DMS53 (cell line): ENCODE results near the gene G0S2.

Source experiments
- DNase-seq: peaks from one replicate; lab custom pipeline; 2025; lab: John Stamatoyannopoulos, UW

G0S2 gene

DNA sequence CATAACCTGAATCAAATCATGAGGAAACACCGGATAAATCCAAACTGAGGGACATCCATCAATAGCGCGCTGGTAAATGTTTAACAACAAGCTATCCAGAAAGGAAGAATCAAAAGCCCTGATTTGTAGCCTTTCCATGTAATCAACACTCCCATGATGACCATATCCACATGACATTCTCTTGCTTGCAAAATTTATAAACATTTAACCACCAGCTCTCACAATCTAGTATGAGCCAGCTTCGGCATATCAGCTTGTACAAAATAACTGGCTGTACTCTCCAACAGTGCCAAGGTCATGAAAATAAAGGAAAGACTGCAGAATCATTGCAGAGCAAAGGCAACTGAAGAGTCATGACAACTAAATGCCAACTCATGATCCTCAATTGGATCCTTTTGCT is 45.1 kb downstream of the G0S2 start:
- no peak for DNase-seq

DNA sequence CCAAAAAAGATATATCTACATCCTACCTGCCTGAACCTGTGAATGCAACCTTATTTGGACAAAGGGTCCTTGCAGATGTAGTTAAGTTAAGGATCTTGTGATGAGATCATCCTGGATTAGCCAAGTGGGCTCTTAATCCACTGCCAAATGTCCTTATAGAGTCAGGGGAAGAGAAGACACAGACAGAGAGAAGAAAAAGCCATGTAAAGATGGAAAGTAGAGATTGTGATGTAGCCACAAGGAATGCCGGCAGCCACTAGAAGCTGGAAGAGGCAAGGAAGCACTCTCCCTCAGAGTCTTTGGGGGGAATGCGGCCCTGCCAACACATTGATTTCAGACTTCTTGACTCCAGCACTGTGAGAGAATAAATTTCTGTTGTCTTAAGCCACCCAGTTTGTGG is 45.6 kb downstream of the G0S2 start:
- DNase-seq: no peak

DNA sequence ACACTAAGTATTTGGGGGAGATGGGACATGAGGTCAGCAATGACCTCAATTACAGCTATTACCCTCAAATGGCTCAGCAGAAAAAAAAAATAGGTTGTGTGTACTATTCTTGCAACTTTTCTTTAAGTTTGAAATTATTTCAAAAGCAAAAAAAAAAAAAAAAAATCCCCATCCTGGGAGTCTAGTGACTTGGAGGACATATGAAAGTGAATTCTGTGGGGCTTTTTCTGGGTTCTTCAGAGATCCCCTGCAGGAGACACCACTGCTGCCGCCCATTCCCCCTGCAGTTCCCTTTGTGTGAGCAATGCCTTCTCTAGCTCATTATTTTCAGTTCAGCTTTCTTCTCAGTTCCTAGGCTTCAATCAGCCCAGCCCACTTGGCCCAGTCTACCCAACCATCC is 46.1 kb downstream of the G0S2 start:
- no peak for DNase-seq

DNA sequence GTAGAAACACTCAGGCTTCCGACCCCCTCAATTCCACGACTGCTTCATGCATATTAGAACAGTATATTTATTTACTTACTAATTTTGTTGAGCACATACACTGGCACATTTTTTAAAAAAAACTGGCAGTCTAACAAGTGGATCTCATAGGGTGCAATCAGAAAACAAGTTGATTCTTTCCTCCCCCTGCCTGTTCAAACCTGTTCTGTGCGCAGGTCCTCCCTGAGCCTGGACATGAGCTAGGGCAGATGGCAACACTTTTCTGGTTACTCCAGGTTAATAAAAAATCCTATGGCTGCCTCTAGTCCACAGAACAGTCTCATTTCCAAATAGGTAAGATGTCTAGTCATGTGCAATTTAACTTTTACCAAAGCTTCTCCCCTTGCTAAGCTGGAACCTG is 48.1 kb downstream of the G0S2 start:
- no peak for DNase-seq

DNA sequence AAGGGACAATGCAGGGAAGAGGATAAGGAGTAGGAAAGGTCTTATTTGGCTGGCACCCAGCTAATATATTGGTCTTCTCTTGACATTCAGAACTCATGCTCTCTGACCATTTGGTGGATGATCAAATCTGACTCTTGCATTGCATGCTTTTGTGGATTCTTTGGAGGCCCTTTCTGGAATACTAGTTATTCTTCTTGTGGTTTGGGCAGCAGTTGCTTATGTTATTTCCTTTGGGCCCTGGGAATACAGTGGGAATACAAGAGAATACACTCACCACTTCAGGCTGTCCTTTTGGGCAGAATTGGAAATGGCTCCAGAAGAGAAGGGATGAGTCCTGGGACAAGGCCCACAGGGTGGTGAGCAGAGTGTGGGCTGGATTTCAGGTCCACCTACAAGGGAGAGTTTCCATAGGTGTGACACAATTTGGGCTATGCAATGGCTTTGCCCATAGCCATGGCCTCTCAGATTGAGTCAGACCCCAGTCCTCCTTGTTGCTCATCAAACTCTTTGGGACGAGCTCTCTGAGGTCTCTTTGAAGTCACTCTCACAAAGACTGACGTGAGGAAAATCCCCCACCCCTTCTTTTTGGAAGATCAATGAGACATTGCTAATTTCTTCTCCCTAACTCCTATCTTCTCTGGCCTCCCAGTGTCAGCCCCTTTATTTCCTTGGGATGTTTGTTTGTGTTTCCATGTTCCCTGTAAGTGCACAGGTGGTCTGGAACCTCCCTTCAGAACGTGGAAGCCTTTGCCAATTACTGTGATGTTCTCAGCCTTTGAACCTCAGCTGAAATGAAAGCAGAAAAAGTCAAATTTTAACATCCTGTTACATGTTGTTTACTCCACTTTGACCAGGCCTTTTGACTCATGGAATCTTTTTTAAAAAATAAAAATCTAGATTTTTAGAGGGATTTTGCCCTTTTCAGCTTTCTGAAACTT is 48.8 kb downstream of the G0S2 start:
- no peak for DNase-seq
